LNCaP clone FGC (cell line): ENCODE results near the gene PDLIM5.

Experiments
- DNase-seq: peaks from one replicate; pipeline ENCODE4 v3.0.0-alpha.2; 2011; ENCODE audit warnings: low read depth
- H3K4me3 ChIP-seq: 2 replicates; pipeline ENCODE4 v1.5.1; 2011; ENCODE audit warnings: mild to moderate bottlenecking, low read depth, low read length, control low read depth
- TF ChIP-seq, protein P1 (sequence below): IDR thresholded peaks from 2 replicates; pipeline ENCODE4 v1.5.1; 2012; ENCODE audit warnings: mild to moderate bottlenecking; ENCODE audit not compliant: control insufficient read depth, insufficient read depth; ENCODE audit errors: extremely low read depth

Gene PDLIM5

DNA sequence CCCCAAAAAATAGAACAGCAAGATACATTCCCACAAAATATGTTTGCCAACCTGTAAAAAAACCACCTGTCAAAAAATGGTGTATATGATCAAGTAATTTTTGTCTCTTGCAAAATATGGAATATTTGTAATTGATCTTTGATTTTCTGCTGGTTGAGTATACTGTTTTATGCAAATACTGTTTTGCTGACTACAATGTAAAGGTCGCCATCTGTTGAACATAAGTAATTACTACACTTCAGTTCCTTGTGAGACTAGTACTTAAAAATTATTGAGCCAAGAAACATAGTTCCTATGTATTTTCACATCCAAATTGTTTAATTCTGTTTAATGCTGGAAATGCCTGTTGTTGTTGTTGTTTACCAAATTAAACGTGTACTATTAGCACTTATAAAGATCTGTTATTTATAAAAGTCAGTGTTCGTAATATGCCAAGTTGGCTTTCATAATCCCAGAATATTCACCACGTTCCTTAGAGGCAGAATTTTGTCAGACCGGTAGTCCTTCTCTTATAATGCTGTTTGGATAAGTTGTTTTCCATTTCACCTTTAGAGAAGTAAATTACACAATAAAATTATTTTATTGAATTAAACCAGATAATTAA, 144.2 kb downstream of the PDLIM5 start:
- DNase-seq: peak; percentile 58
- TF ChIP-seq, protein P1, sequence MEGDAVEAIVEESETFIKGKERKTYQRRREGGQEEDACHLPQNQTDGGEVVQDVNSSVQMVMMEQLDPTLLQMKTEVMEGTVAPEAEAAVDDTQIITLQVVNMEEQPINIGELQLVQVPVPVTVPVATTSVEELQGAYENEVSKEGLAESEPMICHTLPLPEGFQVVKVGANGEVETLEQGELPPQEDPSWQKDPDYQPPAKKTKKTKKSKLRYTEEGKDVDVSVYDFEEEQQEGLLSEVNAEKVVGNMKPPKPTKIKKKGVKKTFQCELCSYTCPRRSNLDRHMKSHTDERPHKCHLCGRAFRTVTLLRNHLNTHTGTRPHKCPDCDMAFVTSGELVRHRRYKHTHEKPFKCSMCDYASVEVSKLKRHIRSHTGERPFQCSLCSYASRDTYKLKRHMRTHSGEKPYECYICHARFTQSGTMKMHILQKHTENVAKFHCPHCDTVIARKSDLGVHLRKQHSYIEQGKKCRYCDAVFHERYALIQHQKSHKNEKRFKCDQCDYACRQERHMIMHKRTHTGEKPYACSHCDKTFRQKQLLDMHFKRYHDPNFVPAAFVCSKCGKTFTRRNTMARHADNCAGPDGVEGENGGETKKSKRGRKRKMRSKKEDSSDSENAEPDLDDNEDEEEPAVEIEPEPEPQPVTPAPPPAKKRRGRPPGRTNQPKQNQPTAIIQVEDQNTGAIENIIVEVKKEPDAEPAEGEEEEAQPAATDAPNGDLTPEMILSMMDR: peak; percentile 61

DNA sequence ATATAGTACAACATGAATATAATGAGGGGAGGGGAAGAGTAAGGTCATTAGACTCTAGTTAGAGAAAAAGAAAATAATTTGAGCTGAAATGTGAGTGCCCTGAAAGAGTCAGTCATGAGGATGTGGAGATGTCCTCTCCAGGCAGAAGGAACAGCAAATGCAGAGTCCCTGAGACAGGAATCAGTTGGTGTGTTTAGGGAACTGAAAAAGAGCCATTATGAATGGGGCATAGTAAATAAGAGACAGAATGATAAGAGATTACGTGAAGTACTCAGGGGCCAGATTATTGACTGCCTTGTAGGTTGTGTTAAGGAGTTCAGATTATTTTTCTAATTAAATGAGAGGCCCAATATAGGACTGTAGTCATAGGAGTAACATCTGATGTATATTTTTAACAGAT, 147.0 kb downstream of the PDLIM5 start:
- DNase-seq: no peak
- H3K4me3 ChIP-seq: no peak overlapping the region
- TF ChIP-seq, protein P1: no peak

More for the DNA sequence above, 144.2 kb downstream of the PDLIM5 start:
- no peak overlapping the region for H3K4me3 ChIP-seq

DNA sequence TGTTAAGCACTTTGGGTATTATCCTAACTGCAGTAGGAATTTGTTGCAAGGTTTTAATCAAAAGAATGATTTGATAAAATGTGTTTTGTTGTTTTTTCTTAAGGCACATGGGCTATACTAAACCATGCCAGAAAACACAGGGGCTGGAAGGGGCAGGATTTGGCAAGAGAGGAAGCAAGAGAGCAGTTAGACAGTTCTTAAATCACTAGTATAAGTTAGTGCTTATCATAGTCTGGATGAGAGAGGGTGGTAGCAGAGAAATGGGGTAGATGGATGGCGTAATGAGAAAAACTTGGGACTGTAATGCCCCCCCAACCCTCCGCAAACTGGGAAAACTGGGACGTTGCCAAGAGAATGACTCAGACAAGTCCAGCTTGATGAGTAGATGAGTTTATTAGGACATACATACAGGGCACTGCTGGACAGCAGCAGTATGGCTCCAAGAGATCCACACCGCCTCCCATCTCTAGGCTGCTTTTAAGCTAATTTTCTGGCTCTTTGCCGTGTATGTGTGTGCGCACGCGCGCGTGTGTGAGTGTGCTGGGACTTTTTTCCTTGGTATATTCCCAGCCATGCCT, 151.5 kb downstream of the PDLIM5 start:
- DNase-seq: no peak
- TF ChIP-seq, protein P1: no peak
- H3K4me3 ChIP-seq: no peak overlapping the region

DNA sequence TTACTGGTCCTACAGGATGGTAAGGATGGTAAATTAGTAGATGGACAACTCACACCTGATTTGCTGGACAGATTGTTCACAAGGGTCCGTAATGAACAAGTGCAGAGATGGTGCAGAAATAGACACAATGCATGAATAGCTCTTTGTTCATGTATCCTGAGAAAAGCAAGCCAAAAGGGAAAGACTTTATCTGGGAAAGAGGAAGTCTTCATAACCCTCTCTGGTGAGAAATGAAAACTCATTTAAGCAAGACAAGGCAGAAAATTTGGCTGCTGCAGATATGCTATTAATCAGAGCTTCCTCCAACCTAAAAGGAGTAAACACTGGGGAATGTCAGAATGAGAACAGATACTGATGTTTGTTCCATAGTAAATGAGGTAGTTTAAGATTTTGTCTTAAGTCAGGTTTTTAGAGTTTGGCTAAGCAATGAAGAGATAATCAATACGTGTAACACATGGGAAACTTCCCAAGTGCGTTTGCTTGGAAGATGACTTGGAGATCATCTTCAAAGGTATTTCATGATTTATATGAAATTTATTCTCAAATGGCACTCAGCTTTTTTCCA, 153.6 kb downstream of the PDLIM5 start:
- no peak overlapping the region for H3K4me3 ChIP-seq
- no peak for DNase-seq
- TF ChIP-seq, protein P1: no peak

DNA sequence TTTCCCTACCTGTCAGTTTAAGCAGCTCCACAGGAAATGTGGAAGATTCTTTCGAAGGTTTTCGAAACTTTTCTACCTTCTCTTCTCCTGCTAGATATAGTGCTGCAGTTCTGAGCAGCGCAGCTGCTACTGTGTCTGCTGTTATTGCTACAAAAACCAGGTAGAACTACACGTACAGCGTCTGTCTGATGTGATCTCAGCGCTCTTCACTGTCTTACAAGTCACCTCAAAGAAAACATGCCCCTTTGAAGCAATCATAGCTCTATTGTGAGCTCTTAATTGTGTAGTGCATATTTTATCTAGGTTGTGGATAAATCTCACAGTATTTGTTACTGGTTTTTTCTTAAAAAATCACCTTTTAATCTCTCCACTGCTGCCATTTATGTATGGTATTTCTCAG, 158.4 kb downstream of the PDLIM5 start:
- H3K4me3 ChIP-seq: no peak overlapping the region
- TF ChIP-seq, protein P1: no peak
- no peak for DNase-seq

DNA sequence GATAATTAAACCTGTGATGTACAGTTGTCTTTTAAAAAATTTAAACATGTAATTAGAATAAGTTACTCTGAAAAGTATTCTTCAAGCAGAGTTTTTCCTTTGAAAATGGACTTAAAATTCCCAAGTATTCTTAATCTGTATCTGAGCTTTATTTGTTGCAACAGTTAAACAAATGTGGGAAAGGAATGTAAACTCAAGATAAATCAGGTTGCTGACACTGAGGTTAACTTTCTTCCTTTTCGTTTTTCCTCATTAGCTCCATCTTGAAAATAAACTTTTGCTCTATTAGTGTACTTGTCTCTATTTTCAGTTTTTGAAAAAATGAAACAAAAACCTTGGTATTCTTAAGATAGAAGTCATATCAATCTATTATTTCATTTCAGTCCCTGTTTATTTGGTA, 161.5 kb downstream of the PDLIM5 start:
- TF ChIP-seq, protein P1: no peak
- no peak for DNase-seq
- no peak overlapping the region for H3K4me3 ChIP-seq
